Ovary (tissue), 3 donors: ENCODE results near the gene OR6N2.

Experiments used
- POLR2A ChIP-seq: fragments of 450-650 bp; IDR thresholded peaks from one replicate; pipeline ENCODE4 v1.6.1; 2017; ENCODE audit warnings: antibody characterized with exemption, mild to moderate bottlenecking, moderate library complexity
- TF ChIP-seq, protein P1 (sequence below), 3 donors: fragments of 450-650 bp in 2 of 3; fragments of 200-600 bp in 1 of 3; IDR thresholded peaks; one replicate each; pipeline versions ENCODE4 v1.5.1 to v1.8.0; 2016 to 2022; ENCODE audit warnings: antibody characterized with exemption in 3 of 3, mild to moderate bottlenecking in 1 of 3
- donor health status: DM: no; HTN: no; CAD: no.

DNA sequence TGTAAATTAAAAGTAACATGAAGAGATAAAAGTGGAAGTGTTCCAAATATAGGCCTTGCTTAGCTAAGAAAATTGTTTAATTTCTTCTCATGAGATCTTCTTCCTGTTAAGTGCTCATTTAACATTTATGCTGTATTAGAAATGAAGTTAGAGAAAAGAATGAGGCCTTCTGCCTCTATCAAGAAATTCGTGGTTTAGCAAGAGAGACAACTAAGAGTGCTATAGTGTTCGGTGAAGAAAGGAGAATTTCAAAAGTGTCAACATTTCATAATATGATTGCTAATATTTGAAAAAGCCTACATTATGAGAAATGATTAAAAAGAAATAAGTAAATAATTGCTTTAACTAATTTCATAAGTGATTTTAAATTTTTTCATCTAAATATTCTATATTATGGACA lies 31.3 kb upstream of the OR6N2 start:
- TF ChIP-seq, protein P1, sequence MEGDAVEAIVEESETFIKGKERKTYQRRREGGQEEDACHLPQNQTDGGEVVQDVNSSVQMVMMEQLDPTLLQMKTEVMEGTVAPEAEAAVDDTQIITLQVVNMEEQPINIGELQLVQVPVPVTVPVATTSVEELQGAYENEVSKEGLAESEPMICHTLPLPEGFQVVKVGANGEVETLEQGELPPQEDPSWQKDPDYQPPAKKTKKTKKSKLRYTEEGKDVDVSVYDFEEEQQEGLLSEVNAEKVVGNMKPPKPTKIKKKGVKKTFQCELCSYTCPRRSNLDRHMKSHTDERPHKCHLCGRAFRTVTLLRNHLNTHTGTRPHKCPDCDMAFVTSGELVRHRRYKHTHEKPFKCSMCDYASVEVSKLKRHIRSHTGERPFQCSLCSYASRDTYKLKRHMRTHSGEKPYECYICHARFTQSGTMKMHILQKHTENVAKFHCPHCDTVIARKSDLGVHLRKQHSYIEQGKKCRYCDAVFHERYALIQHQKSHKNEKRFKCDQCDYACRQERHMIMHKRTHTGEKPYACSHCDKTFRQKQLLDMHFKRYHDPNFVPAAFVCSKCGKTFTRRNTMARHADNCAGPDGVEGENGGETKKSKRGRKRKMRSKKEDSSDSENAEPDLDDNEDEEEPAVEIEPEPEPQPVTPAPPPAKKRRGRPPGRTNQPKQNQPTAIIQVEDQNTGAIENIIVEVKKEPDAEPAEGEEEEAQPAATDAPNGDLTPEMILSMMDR (IDR thresholded peaks at IDR 0.05): no peak
- no peak for TF ChIP-seq POLR2A
